HG02852 (cell line): Measurements from ENCODE around the gene SLC12A7.
"Not testable (repeated sequence)": the region's sequence is repeated elsewhere in the genome, so short reads cannot be mapped to it uniquely, and the experiment has no call there.

ENCODE experiments used
- ATAC-seq: cut with Tn5 transposase; IDR thresholded peaks from one replicate; pipeline ENCODE4 v1.9.1; 2021; ENCODE audit warnings: mild to moderate bottlenecking, moderate library complexity; ENCODE audit not compliant: unreplicated experiment

SLC12A7 gene

GRCh38 chr5:1000831-1001230, 111.0 kb downstream of the SLC12A7 start:
- not testable (repeated sequence) for ATAC-seq
